Measurements from ENCODE around the gene TMA7. TPM values are rescaled to one million over a fixed set of nuclear protein-coding genes. Genes with fewer than 3 reads are reported as not detected.
"Not testable (repeated sequence)": the region's sequence is repeated elsewhere in the genome, so short reads cannot be mapped to it uniquely, and the experiment has no call there.

TMA7 gene
- total and polyA plus RNA-seq, 2 of the 13 experiments (the other 11 are each of a cell fraction or from before 2014, with no cell fraction given) = 100 to 486 TPM

DNA sequence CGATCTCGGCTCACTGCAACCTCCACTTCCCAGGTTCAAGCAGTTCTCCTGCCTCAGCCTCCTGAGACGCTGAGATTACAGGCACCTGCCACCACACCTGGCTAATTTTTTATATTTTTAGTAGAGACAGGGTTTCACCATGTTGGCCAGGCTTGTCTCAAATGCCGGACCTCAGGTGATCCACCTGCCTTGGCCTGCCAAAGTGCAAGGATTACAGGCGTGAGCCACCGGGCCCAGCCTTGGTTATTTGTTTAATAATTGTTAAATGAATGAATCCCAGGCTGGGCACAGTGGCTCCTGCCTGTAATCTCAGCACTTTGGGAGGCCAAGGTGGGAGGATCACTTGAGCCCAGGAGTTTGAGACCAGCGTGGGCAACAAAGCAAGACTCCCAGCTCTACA, 21.7 kb downstream of the TMA7 start:
- Histone ChIP-seq H3K4me1 (ENCODE audit: insufficient read depth, low read length) (peaks cover 18% of the 10 kb centered on the region), H3K36me3 (replicated peaks in 1 of 2; ENCODE audit: control insufficient read depth in 1 of 2, insufficient read depth in 2 of 2, low read length in 2 of 2) (peaks cover 12 to 37% of the 10 kb centered on the region in 2 experiments; a peak in 4 of 5 replicates)
- H3K79me2 ChIP-seq (ENCODE audit: insufficient read depth, low read length); ATAC-seq; BruUV-seq (replicated peaks); H3K9ac ChIP-seq (ENCODE audit: insufficient read depth, low read depth, low read length); H2AFZ ChIP-seq (ENCODE audit: low read length); H3K9me3 ChIP-seq (ENCODE audit: low read length); H3K4me2 ChIP-seq (ENCODE audit: low read depth, low read length); DNase-seq (ENCODE audit: low spot score); H3K27ac ChIP-seq (ENCODE audit: extremely low read length, insufficient read depth, low read length); in situ Hi-C loops (cut with HindIII; ENCODE audit: extremely low pct_ligation_motif_present, low pct_unique_long_range_greater_than_20kb); intact Hi-C loops (cut with micrococcal nuclease; ENCODE audit: unreplicated experiment); FAIRE-seq; H3K4me3 ChIP-seq (replicated peaks in 1 of 3; ENCODE audit: insufficient read depth in 1 of 3, low read depth in 2 of 3, low read length in 3 of 3); H3K27me3 ChIP-seq (ENCODE audit: control insufficient read depth in 1 of 2, insufficient read depth in 2 of 2, low read length in 2 of 2); H4K20me1 ChIP-seq (ENCODE audit: insufficient read depth, low read length): not testable (repeated sequence)
- ChIA-PET CTCF (ENCODE audit: low intra/inter-chr PET ratio, low total read pairs) (interaction anchor here (1.0 kb wide), 1 partner anchor 87 kb away, joined by 3 read pairs; no protein-coding TSS in a partner anchor), POLR2A (interaction anchor here (3.6 kb wide), 1 partner anchor 11 kb away, joined by 17 read pairs; no protein-coding TSS in a partner anchor)
- 92% methylated on average over 6 of the region's 7 CpGs for WGBS (ENCODE audit: low lambda C conversion rate)

GRCh38 chr3:48463703-48464102, 23.6 kb downstream of the TMA7 start:
- no TSS peak for BruUV-seq (replicated peaks)
- peaks cover 30% of the 10 kb centered on the region for H3K4me1 ChIP-seq (ENCODE audit: insufficient read depth, low read length)
- 87% methylated on average over 5 of the region's 9 CpGs for WGBS (ENCODE audit: low lambda C conversion rate)
- H3K79me2 ChIP-seq (ENCODE audit: insufficient read depth, low read length) = no peaks in the 10 kb centered on the region
- ATAC-seq = no peak
- H3K4me3 ChIP-seq (replicated peaks in 1 of 3; ENCODE audit: insufficient read depth in 1 of 3, low read depth in 2 of 3, low read length in 3 of 3) = no peak overlapping the region
- H3K27me3 ChIP-seq (ENCODE audit: control insufficient read depth in 1 of 2, insufficient read depth in 2 of 2, low read length in 2 of 2) = no peaks in the 10 kb centered on the region
- peaks cover 8 to 31% of the 10 kb centered on the region in 2 experiments for H3K36me3 ChIP-seq (replicated peaks in 1 of 2; ENCODE audit: control insufficient read depth in 1 of 2, insufficient read depth in 2 of 2, low read length in 2 of 2)
- no peak for DNase-seq (ENCODE audit: low spot score)
- intact Hi-C loops (cut with micrococcal nuclease; ENCODE audit: unreplicated experiment) = no loop called here
- H3K27ac ChIP-seq (ENCODE audit: extremely low read length, insufficient read depth, low read length) = no peak overlapping the region
- ChIA-PET POLR2A (interaction anchor here (1.2 to 3.8 kb wide), 2 partner anchors 10 to 85 kb away, joined by 4 to 17 read pairs; no protein-coding TSS in a partner anchor), CTCF (ENCODE audit: low intra/inter-chr PET ratio, low total read pairs) (no interaction called here)
- no peak overlapping the region for H2AFZ ChIP-seq (ENCODE audit: low read length)
- H3K9me3 ChIP-seq (ENCODE audit: low read length) = no peaks in the 10 kb centered on the region
- H3K4me2 ChIP-seq (ENCODE audit: low read depth, low read length) = no peak overlapping the region
- no peak overlapping the region for H3K9ac ChIP-seq (ENCODE audit: insufficient read depth, low read depth, low read length)
- in situ Hi-C loops (cut with HindIII; ENCODE audit: extremely low pct_ligation_motif_present, low pct_unique_long_range_greater_than_20kb) = no loop called here
- H4K20me1 ChIP-seq (ENCODE audit: insufficient read depth, low read length) = no peaks in the 10 kb centered on the region
- FAIRE-seq = no peak
- no peak for TF ChIP-seq SRF (IDR thresholded peaks at IDR 0.05; ENCODE audit: low read depth, low read length)
- TF ChIP-seq ZFP1 (CRISPR knock-in tag; IDR thresholded peaks at IDR 0.05) = no peak
- no peak for TF ChIP-seq FOXJ3 (CRISPR knock-in tag; IDR thresholded peaks at IDR 0.05; ENCODE audit: borderline replicate concordance)
- TF ChIP-seq HDAC6 (IDR thresholded peaks at IDR 0.05; ENCODE audit: low read depth, low read length) = no peak
- TF ChIP-seq ZNF556 (CRISPR knock-in tag; IDR thresholded peaks at IDR 0.05; ENCODE audit: borderline replicate concordance) = no peak
- TF ChIP-seq ZNF33B (CRISPR knock-in tag; IDR thresholded peaks at IDR 0.05) = no peak
- TF ChIP-seq, protein P1, sequence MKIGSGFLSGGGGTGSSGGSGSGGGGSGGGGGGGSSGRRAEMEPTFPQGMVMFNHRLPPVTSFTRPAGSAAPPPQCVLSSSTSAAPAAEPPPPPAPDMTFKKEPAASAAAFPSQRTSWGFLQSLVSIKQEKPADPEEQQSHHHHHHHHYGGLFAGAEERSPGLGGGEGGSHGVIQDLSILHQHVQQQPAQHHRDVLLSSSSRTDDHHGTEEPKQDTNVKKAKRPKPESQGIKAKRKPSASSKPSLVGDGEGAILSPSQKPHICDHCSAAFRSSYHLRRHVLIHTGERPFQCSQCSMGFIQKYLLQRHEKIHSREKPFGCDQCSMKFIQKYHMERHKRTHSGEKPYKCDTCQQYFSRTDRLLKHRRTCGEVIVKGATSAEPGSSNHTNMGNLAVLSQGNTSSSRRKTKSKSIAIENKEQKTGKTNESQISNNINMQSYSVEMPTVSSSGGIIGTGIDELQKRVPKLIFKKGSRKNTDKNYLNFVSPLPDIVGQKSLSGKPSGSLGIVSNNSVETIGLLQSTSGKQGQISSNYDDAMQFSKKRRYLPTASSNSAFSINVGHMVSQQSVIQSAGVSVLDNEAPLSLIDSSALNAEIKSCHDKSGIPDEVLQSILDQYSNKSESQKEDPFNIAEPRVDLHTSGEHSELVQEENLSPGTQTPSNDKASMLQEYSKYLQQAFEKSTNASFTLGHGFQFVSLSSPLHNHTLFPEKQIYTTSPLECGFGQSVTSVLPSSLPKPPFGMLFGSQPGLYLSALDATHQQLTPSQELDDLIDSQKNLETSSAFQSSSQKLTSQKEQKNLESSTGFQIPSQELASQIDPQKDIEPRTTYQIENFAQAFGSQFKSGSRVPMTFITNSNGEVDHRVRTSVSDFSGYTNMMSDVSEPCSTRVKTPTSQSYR (CRISPR knock-in tag; IDR thresholded peaks at IDR 0.05; ENCODE audit: borderline replicate concordance) = no peak
- no peak for TF ChIP-seq TEAD3 (CRISPR knock-in tag; optimal IDR thresholded peaks at IDR 0.05; ENCODE audit: borderline replicate concordance)
- no peak for TF ChIP-seq ATF2 (CRISPR knock-in tag; IDR thresholded peaks at IDR 0.05)
- no peak for TF ChIP-seq FOXO4 (CRISPR knock-in tag; conservative IDR thresholded peaks at IDR 0.05)
- TF ChIP-seq ZFP91 (CRISPR knock-in tag; IDR thresholded peaks at IDR 0.05; ENCODE audit: borderline replicate concordance) = no peak
